ENCODE measurements around the gene KRTAP5-2.

DNA sequence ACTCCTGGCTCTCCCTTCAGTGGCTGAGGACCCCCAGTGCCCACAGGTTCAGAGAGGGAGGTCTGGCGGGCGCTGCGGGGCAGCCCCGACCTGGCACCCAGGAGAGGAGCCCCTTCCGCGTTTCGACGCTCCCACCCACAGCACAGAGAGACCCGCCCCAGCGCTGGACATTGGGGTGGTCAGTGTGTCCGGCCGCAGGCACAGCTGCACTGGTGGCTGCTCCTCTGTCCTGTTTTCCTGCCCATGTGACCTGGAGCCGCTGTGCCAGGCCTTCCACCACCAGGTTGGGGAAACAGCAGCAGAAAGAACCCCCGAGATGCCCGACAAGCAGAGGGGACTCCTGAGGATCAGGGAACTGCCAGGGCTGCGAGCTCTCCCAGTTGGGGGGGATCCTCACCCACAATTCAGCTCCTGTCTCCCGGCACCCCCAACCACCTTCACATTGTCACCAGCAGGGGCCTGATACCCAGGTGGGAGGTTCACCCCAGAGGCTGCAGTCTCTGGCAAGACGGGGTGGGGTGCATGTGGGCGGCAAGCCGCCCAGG, 45.1 kb upstream of the KRTAP5-2 start:
- TF ChIP-seq, protein P1, sequence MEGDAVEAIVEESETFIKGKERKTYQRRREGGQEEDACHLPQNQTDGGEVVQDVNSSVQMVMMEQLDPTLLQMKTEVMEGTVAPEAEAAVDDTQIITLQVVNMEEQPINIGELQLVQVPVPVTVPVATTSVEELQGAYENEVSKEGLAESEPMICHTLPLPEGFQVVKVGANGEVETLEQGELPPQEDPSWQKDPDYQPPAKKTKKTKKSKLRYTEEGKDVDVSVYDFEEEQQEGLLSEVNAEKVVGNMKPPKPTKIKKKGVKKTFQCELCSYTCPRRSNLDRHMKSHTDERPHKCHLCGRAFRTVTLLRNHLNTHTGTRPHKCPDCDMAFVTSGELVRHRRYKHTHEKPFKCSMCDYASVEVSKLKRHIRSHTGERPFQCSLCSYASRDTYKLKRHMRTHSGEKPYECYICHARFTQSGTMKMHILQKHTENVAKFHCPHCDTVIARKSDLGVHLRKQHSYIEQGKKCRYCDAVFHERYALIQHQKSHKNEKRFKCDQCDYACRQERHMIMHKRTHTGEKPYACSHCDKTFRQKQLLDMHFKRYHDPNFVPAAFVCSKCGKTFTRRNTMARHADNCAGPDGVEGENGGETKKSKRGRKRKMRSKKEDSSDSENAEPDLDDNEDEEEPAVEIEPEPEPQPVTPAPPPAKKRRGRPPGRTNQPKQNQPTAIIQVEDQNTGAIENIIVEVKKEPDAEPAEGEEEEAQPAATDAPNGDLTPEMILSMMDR (IDR thresholded peaks at IDR 0.05), result no peak
- no peak for TF ChIP-seq POLR2A (IDR thresholded peaks at IDR 0.05)
